Endothelial cell of umbilical vein (primary cell): Measurements from ENCODE around the gene XYLT1. TPM values are rescaled to one million over a fixed set of nuclear protein-coding genes. Genes with fewer than 3 reads are reported as not detected.

ENCODE experiments used
- BruUV-seq: library from RNA; stranded (reverse); fragments of 400-500 nt; replicated peaks from 2 replicates; lab custom pipeline; 2021; lab: Mats Ljungman, UMichigan
- CTCF ChIA-PET: fragments of 300-600, 350-600 bp; sonication (Branson Sonifier 250); formaldehyde crosslinking; loops from one replicate; lab custom pipeline; 2021; ENCODE audit warnings: antibody characterized with exemption, inconsistent platforms; lab: Charles Lee
- POLR2A ChIA-PET: fragments of 300-600, 350-600 bp; sonication (Branson Sonifier 250); formaldehyde crosslinking; loops from one replicate; lab custom pipeline; 2021; ENCODE audit warnings: antibody characterized with exemption, inconsistent platforms; lab: Charles Lee
- DNase-seq: peaks from one replicate; pipeline ENCODE4 v3.0.0-alpha.2; 2011; ENCODE audit warnings: low read depth, low spot score
- FAIRE-seq: peaks from 2 replicates; lab custom pipeline; 2011; peaks lifted over from hg19 to GRCh38; lab: Jason Lieb, UNC
- H2AFZ ChIP-seq: 2 replicates; pipeline ENCODE4 v1.6.0; 2012; ENCODE audit warnings: low read depth, low read length, control low read depth, inconsistent platforms
- H3K27ac ChIP-seq: 2 replicates; pipeline ENCODE4 v1.5.1; 2011; ENCODE audit warnings: low read depth, mild to moderate bottlenecking, control low read depth, low read length, moderate library complexity; ENCODE audit not compliant: insufficient read depth
- H3K27me3 ChIP-seq, 2 experiments: 2 replicates each; pipeline versions ENCODE4 v1.6.0 to v1.6.1; 2011; ENCODE audit warnings: low read length in 2 of 2, mixed read lengths in 1 of 2; ENCODE audit not compliant: control insufficient read depth in 2 of 2, insufficient read depth in 2 of 2
- H3K36me3 ChIP-seq, 2 experiments: 2 replicates in 1 of 2; 3 replicates in 1 of 2; pipeline ENCODE4 v1.5.1; 2011; ENCODE audit warnings: low read length in 2 of 2, mild to moderate bottlenecking in 1 of 2, moderate library complexity in 1 of 2; ENCODE audit not compliant: control insufficient read depth in 2 of 2, insufficient read depth in 2 of 2; ENCODE audit errors: extremely low read depth in 1 of 2
- H3K4me1 ChIP-seq: 3 replicates; pipeline ENCODE4 v1.5.1; 2011; ENCODE audit warnings: mild to moderate bottlenecking, low read length; ENCODE audit not compliant: control insufficient read depth, insufficient read depth; ENCODE audit errors: extremely low read depth
- H3K4me2 ChIP-seq: 2 replicates; pipeline ENCODE4 v1.6.1; 2011; ENCODE audit warnings: low read length, control low read depth, mixed read lengths; ENCODE audit not compliant: insufficient read depth
- H3K4me3 ChIP-seq, 3 experiments: fragments of 200-600 bp in 1 of 3; sonication (generic), shearing (Covaris generic) in 1 of 3; replicated peaks in 1 of 3; 2 replicates each; pipeline ENCODE4 v1.5.1; 2011 to 2016; ENCODE audit warnings: control low read depth in 3 of 3, low read length in 3 of 3, mild to moderate bottlenecking in 2 of 3, inconsistent platforms in 1 of 3, low read depth in 1 of 3, moderate library complexity in 1 of 3; ENCODE audit not compliant: insufficient read depth in 1 of 3
- H3K79me2 ChIP-seq: 2 replicates; pipeline ENCODE4 v1.6.0; 2012; ENCODE audit warnings: low read length, inconsistent platforms; ENCODE audit not compliant: control insufficient read depth, insufficient read depth
- H3K9ac ChIP-seq: replicated peaks from 2 replicates; pipeline ENCODE3; 2011; ENCODE audit warnings: low read length, control low read depth; ENCODE audit not compliant: insufficient read depth; ENCODE audit errors: extremely low read depth
- H3K9me1 ChIP-seq: replicated peaks from 3 replicates; pipeline ENCODE4 v1.6.0; 2011; ENCODE audit warnings: mild to moderate bottlenecking, low read length; ENCODE audit not compliant: control insufficient read depth, insufficient read depth; ENCODE audit errors: extremely low read depth
- H3K9me3 ChIP-seq: replicated peaks from 2 replicates; pipeline ENCODE4 v1.5.1; 2012; ENCODE audit warnings: low read length, inconsistent platforms; ENCODE audit not compliant: control insufficient read depth, insufficient read depth
- H4K20me1 ChIP-seq: replicated peaks from 2 replicates; pipeline ENCODE3; 2011; ENCODE audit warnings: mild to moderate bottlenecking, low read length; ENCODE audit not compliant: control insufficient read depth, insufficient read depth; ENCODE audit errors: extremely low read depth
- CTCF ChIP-seq, 2 donors: IDR thresholded peaks; 1 replicate in 1 of 2; 2 replicates in 1 of 2; pipeline ENCODE4 v1.5.1; 2011; ENCODE audit warnings: low read length in 2 of 2, mild to moderate bottlenecking in 2 of 2, moderate library complexity in 2 of 2, control low read depth in 1 of 2, inconsistent platforms in 1 of 2, low read depth in 1 of 2; ENCODE audit not compliant: insufficient read depth in 1 of 2; ENCODE audit errors: extremely low read depth in 1 of 2
- EZH2 ChIP-seq: IDR thresholded peaks from 2 replicates; pipeline ENCODE4 v1.6.1; 2012; ENCODE audit warnings: borderline replicate concordance, low read depth, mild to moderate bottlenecking, moderate library complexity, low read length, inconsistent platforms; ENCODE audit not compliant: severe bottlenecking
- FOS ChIP-seq: IDR thresholded peaks from 2 replicates; pipeline ENCODE4 v1.6.1; 2011; ENCODE audit warnings: mild to moderate bottlenecking, low read length, moderate library complexity, borderline replicate concordance; ENCODE audit not compliant: insufficient read depth
- GATA2 ChIP-seq: IDR thresholded peaks from 2 replicates; pipeline ENCODE4 v1.7.0; 2011; ENCODE audit warnings: low read depth, mild to moderate bottlenecking, moderate library complexity, mixed read lengths, low read length; ENCODE audit not compliant: insufficient read length, insufficient read depth
- JUN ChIP-seq: IDR thresholded peaks from 2 replicates; pipeline ENCODE4 v1.6.1; 2011; ENCODE audit warnings: borderline replicate concordance, low read depth; ENCODE audit not compliant: insufficient read length, insufficient read depth
- MAX ChIP-seq: IDR thresholded peaks from 2 replicates; pipeline ENCODE4 v1.6.1; 2011; ENCODE audit not compliant: insufficient read depth, insufficient read length
- MYC ChIP-seq: IDR thresholded peaks from one replicate; pipeline ENCODE4 v1.6.1; 2011; ENCODE audit warnings: mild to moderate bottlenecking, low read depth, low read length
- POLR2A ChIP-seq: IDR thresholded peaks from 2 replicates; pipeline ENCODE4 v1.6.1; 2012; ENCODE audit warnings: low read depth, mild to moderate bottlenecking, control low read depth, low read length
- POLR2AphosphoS5 ChIP-seq: IDR thresholded peaks from 2 replicates; pipeline ENCODE4 v1.6.1; 2012; ENCODE audit warnings: low read depth, mild to moderate bottlenecking, control low read depth, low read length, moderate library complexity; ENCODE audit not compliant: insufficient read depth
- dilution Hi-C: fragments of 300-500 bp; cut with MboI; formaldehyde crosslinking; loops from one replicate; pipeline ENCODE4 v1.15.0; 2019; ENCODE audit warnings: low sequenced_read_pairs; ENCODE audit not compliant: extremely low pct_ligation_motif_present
- intact Hi-C: fragments of 100-400 bp; cut with micrococcal nuclease; formaldehyde crosslinking; loops from one replicate; pipeline ENCODE4 v1.10.0; 2022
- polyA plus RNA-seq, 4 experiments: library from polyadenylated mRNA; depleted of rRNA in 3 of 4; stranded (reverse) in 3 of 4; unstranded in 1 of 4; fragments of >200 nt; gene quantifications; 2 replicates each; pipeline versions ENCODE4 v1.2.1 to v1.2.3, GENCODE V29; 2011 to 2012; ENCODE audit warnings: missing spikeins in 1 of 4
- total RNA-seq: library from RNA; stranded (reverse); gene quantifications from 2 replicates; pipeline ENCODE4 v1.2.3, GENCODE V29; 2021

XYLT1 gene
- total and polyA plus RNA-seq, 2 donors (not counting 3 experiments of a cell fraction or from before 2014, with no cell fraction given) = 0.63 to 2.9 TPM

- no peaks in the 10 kb centered on the region for H3K36me3 ChIP-seq
- dilution Hi-C loops (no loop called here), intact Hi-C loops (no loop called here)
- no peak overlapping the region for H3K4me3 ChIP-seq
- H3K9ac ChIP-seq = no peak overlapping the region
- no peaks in the 10 kb centered on the region for H3K9me3 ChIP-seq
- no peaks in the 10 kb centered on the region for H3K79me2 ChIP-seq
- H3K9me1 ChIP-seq = no peaks in the 10 kb centered on the region
- no peak for TF ChIP-seq CTCF (IDR thresholded peaks at IDR 0.05; ENCODE audit: extremely low read depth in 1 of 2, insufficient read depth in 1 of 2, low read depth in 1 of 2, low read length in 2 of 2)
- no peak for TF ChIP-seq MYC
- TF ChIP-seq JUN = no peak
- no peak for TF ChIP-seq POLR2A
- TF ChIP-seq FOS = no peak
- TF ChIP-seq EZH2 = no peak
- TF ChIP-seq POLR2AphosphoS5 = no peak
- no peak for TF ChIP-seq GATA2
- TF ChIP-seq MAX = no peak
- H2AFZ ChIP-seq = no peak overlapping the region
- no peaks in the 10 kb centered on the region for H3K27me3 ChIP-seq
- no TSS peak for BruUV-seq
- DNase-seq (no peak), FAIRE-seq (no peak)
- CTCF ChIA-PET = no interaction called here
- no peak overlapping the region for H3K4me2 ChIP-seq
- no peak overlapping the region for H3K27ac ChIP-seq
- POLR2A ChIA-PET = no interaction called here
- peaks cover 39% of the 10 kb centered on the region for H3K4me1 ChIP-seq
- no peaks in the 10 kb centered on the region for H4K20me1 ChIP-seq
Observed at GRCh38 chr16:17365591-17366298, 105.0 kb downstream of the XYLT1 start.
